Lower lobe of right lung (tissue), 2 donors: ENCODE measurements around the gene GFY. TPM values are rescaled to one million over a fixed set of nuclear protein-coding genes. Genes with fewer than 3 reads are reported as not detected.
A peak's percentile ranks its signal among the peaks of the same experiment; 100 is the strongest.

ENCODE experiments used
- ATAC-seq, 2 donors: fragments of 200-7000 bp; cut with Tn5 transposase; one replicate each; pipeline ENCODE4 v1.9.1; 2020 to 2022; ENCODE audit warnings: mild to moderate bottlenecking in 2 of 2, moderate library complexity in 2 of 2
- DNase-seq: peaks from one replicate; pipeline ENCODE4 v3.0.0-alpha.2; 2020
- H3K27ac ChIP-seq: fragments of 200-600 bp; one replicate; pipeline ENCODE4 v1.8.0; 2022
- H3K27me3 ChIP-seq: fragments of 200-600 bp; one replicate; pipeline ENCODE4 v1.8.0; 2022; ENCODE audit warnings: low read depth
- H3K36me3 ChIP-seq: fragments of 200-600 bp; one replicate; pipeline ENCODE4 v1.8.0; 2022; ENCODE audit warnings: mild to moderate bottlenecking
- H3K4me1 ChIP-seq: fragments of 200-600 bp; one replicate; pipeline ENCODE4 v1.8.0; 2022
- H3K4me3 ChIP-seq: fragments of 200-600 bp; one replicate; pipeline ENCODE4 v1.8.0; 2022; ENCODE audit warnings: mild to moderate bottlenecking
- H3K9me3 ChIP-seq: fragments of 200-600 bp; one replicate; pipeline ENCODE4 v1.8.0; 2022
- CTCF ChIP-seq: fragments of 200-600 bp; IDR thresholded peaks from one replicate; pipeline ENCODE4 v1.8.0; 2022; ENCODE audit warnings: antibody characterized with exemption, mild to moderate bottlenecking
- intact Hi-C: fragments of 100-400 bp; cut with DNase I; formaldehyde crosslinking; loops from one replicate; pipeline ENCODE4 v1.11.0; 2022
- total RNA-seq: library from RNA; stranded (reverse); fragmentation: NEBNext Ultra II Directional; extraction: Animal tissue kit (Norgen Biotek cat#: 25700); gene quantifications from one replicate; pipeline ENCODE4 v1.2.1, GENCODE V29; 2021
- donor health status: DM: no; HTN: yes; CAD: no; lungs with severe emphysema.

The GFY gene
- total RNA-seq, 1 donor from 2014 or later = not detected

GRCh38 chr19:49421878-49422202, 3.3 kb upstream of the GFY start:
- Histone ChIP-seq H3K4me3 (no peak overlapping the region), H3K27me3 (peaks cover 78% of the 10 kb centered on the region), H3K4me1 (peaks cover 27% of the 10 kb centered on the region), H3K9me3 (no peaks in the 10 kb centered on the region), H3K27ac (no peak overlapping the region), H3K36me3 (no peaks in the 10 kb centered on the region)
- ATAC-seq = no peak
- DNase-seq = no peak
- intact Hi-C loops = no loop called here
- TF ChIP-seq CTCF = no peak

GRCh38 chr19:49422407-49423070, 2.6 kb upstream of the GFY start:
- Histone ChIP-seq H3K27ac (no peak overlapping the region), H3K27me3 (peaks cover 85% of the 10 kb centered on the region), H3K4me1 (peaks cover 27% of the 10 kb centered on the region), H3K9me3 (no peaks in the 10 kb centered on the region), H3K4me3 (peak overlapping the region; percentile 34), H3K36me3 (no peaks in the 10 kb centered on the region)
- peak; percentile 40 for TF ChIP-seq CTCF
- intact Hi-C loops = no loop called here
- ATAC-seq (peak; percentile 57 to 65), DNase-seq (no peak)

DNA sequence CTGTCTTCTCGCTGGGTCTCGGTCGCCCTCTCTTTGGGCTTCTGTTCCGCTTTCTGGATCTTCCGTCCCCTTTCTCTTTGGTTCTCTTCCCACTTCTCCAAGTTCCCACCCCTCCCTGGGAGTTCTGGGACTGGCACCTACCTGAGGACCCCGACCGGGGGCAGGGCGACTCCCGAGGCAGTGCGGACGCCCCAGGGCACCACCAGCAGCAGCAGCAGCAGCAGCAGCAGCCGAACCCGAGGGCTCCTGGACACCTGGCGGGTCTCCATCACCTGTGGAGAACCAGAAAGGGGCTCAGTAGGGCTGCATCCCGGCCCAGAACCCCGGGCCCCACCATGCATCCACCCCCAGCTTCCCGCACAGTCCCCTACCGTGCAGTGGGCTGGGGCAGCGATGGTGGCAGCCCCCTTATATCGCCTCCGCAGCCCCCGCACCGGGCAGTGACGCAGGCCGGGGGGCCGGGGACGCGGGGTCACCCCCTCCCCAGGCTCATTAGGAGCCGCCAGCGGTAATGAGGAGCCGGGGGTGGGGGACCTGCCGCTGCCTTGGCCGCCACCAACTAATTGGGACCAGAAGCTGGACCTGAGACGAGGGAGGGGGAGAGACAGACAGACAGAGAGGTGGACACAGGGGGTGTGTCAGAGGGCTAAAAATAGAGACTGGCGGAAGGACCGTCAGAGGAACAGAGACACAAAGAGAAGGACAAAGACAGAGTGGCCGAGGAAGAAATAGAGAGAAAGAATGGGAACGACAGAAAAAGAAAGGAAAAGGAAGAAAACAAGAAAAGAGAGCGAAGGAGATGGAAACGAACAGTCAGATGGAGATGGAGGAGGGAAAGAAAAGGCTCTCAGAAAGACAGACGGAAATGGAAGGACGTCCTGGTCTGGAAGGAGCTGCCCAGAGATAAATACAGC, 1.9 kb upstream of the GFY start, which contains the start of gene PTH2:
TSS of gene PTH2 (minus strand) at position 371 of the 914 bp plus-strand sequence. CDS start at position 269, 102 bp downstream.
- no peak for ATAC-seq
- TF ChIP-seq CTCF = no peak
- no peak for DNase-seq
- Histone ChIP-seq H3K27ac (no peak within 1 kb of the TSS), H3K4me3 (peak within 1 kb of the TSS; percentile 34), H3K27me3 (peaks cover 93% of the 10 kb centered on the region), H3K36me3 (no peaks in the 10 kb centered on the region), H3K9me3 (no peaks in the 10 kb centered on the region), H3K4me1 (peaks cover 34% of the 10 kb centered on the region)
- intact Hi-C loops = no loop called here

DNA sequence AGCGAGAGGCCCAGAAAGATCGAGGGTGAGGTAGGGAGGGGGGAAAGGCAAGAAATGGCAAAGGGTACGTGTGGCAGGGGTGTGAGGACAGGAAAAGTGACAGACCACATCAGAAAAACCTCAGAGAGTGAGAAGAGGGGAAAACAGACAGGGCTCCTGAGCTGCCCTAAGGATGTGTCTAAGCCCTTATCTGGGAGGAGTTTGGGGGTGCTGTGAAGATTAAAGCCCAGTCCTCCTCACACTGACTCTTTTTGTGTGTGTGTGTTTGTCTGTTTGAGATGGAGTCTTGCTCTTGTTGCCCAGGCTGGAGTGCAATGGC, 1.2 kb upstream of the GFY start:
- intact Hi-C loops = no loop called here
- no peak for ATAC-seq

More for the DNA sequence above, 1.2 kb upstream of the GFY start:
- TF ChIP-seq CTCF = no peak
- peaks cover 38% of the 10 kb centered on the region for H3K4me1 ChIP-seq
- H3K27ac ChIP-seq = no peak overlapping the region
- no peak for DNase-seq
- no peaks in the 10 kb centered on the region for H3K36me3 ChIP-seq
- H3K4me3 ChIP-seq = no peak overlapping the region
- H3K27me3 ChIP-seq = peaks cover 94% of the 10 kb centered on the region
- no peaks in the 10 kb centered on the region for H3K9me3 ChIP-seq
